Ovary (tissue), 9 donors: Measurements from ENCODE around the gene TMEM140. TPM values are rescaled to one million over a fixed set of nuclear protein-coding genes. Genes with fewer than 3 reads are reported as not detected.
A peak's percentile ranks its signal among the peaks of the same experiment; 100 is the strongest.

ENCODE experiments used
- DNase-seq, 5 donors: peaks; one replicate each; pipeline ENCODE4 v3.0.0-alpha.2; 2019 to 2020
- H3K27ac ChIP-seq, 2 donors: fragments of 200-600 bp; one replicate each; pipeline versions ENCODE4 v1.5.1 to v1.8.0; 2019 to 2022
- H3K27me3 ChIP-seq: fragments of 200-600 bp; one replicate; pipeline ENCODE4 v1.8.0; 2022
- H3K36me3 ChIP-seq: fragments of 200-600 bp; sonication (generic); one replicate; pipeline ENCODE4 v1.5.1; 2019
- H3K4me1 ChIP-seq: one replicate; pipeline ENCODE4 v1.8.1; 2013; ENCODE audit warnings: mild to moderate bottlenecking, moderate library complexity; ENCODE audit not compliant: insufficient read depth
- H3K4me3 ChIP-seq: fragments of 200-600 bp; sonication (generic); one replicate; pipeline ENCODE4 v1.5.1; 2017
- H3K9me3 ChIP-seq, 2 donors: fragments of 200-600 bp in 1 of 2; sonication (generic) in 1 of 2; one replicate each; pipeline versions ENCODE4 v1.5.1 to v1.8.1; 2013 to 2019; ENCODE audit warnings: mild to moderate bottlenecking in 1 of 2, moderate library complexity in 1 of 2
- CTCF ChIP-seq, 3 donors: fragments of 450-650 bp in 2 of 3; fragments of 200-600 bp in 1 of 3; IDR thresholded peaks; one replicate each; pipeline versions ENCODE4 v1.5.1 to v1.8.0; 2016 to 2022; ENCODE audit warnings: antibody characterized with exemption in 3 of 3, mild to moderate bottlenecking in 1 of 3
- EP300 ChIP-seq: sonication (generic); formaldehyde crosslinking; IDR thresholded peaks from one replicate; pipeline ENCODE4 v1.6.1; 2017; ENCODE audit warnings: antibody characterized with exemption
- POLR2A ChIP-seq: fragments of 450-650 bp; IDR thresholded peaks from one replicate; pipeline ENCODE4 v1.6.1; 2017; ENCODE audit warnings: antibody characterized with exemption, mild to moderate bottlenecking, moderate library complexity
- WGBS, 3 donors: extraction: QIAGEN DNeasy Blood & Tissue Kit in 1 of 3; methylation state at CpG; one replicate each; pipeline versions ENCODE4 v1.1.5 to v1.1.7; 2013 to 2017; 5-methylcytosine and 5-hydroxymethylcytosine counted together
- intact Hi-C, 4 donors: fragments of 100-400 bp; cut with DNase I; formaldehyde crosslinking; loops; one replicate each; pipeline versions ENCODE4 v1.11.0 to v1.15.1; 2022 to 2023
- polyA plus RNA-seq, 2 donors: library from polyadenylated mRNA; stranded (reverse); fragments of 200-250 nt in 1 of 2; fragments of 350-450 nt in 1 of 2; fragmentation: Illumina TruSeq in 1 of 2; extraction: RNeasy Lipid Tissue Mini Kit (QIAGEN cat#74804) in 1 of 2; gene quantifications; one replicate each; pipeline ENCODE4 v1.2.3, GENCODE V29; 2013 to 2014
- total RNA-seq, 7 donors: library from RNA; depleted of rRNA in 2 of 7; stranded (reverse); fragments of >200 nt in 2 of 7; fragmentation: NEBNext Ultra II Directional in 3 of 7; extraction: Animal tissue kit (Norgen Biotek cat#: 25700) in 3 of 7; gene quantifications; one replicate each; pipeline versions ENCODE4 v1.1.0 to v1.2.4, GENCODE V29; 2016 to 2023
- donor health status: DM: no; HTN: no; CAD: no; lungs with moderate emphysema.
- donor health status: DM: no; HTN: no; CAD: no.
- donor health status: Bipolar disorder and iron deficiency.
- donor health status: DM: yes; HTN: yes; CAD: no.
- donor health status: DM: no; HTN: no; CAD: no.
- donor health status: DM: yes; HTN: yes; CAD: no.

TMEM140 gene
- total and polyA plus RNA-seq, 9 donors: 5.9 to 25.0 (median 8.5) TPM

- H3K4me3 ChIP-seq: no peak overlapping the region
- no peaks in the 10 kb centered on the region for H3K4me1 ChIP-seq
- H3K36me3 ChIP-seq: no peaks in the 10 kb centered on the region
- WGBS, 3 donors: 91 to 95% (median 94%) methylated on average over 7 of the region's 7 CpGs
- no peaks in the 10 kb centered on the region for H3K9me3 ChIP-seq
- intact Hi-C loops: loop anchor here in 2 of 4 donors (5.0 kb wide), 1 partner anchor 488 kb away; no protein-coding TSS in a partner anchor
- DNase-seq: peak in 1 of 5 donors; percentile 6
- no peak overlapping the region for H3K27ac ChIP-seq
- no peaks in the 10 kb centered on the region for H3K27me3 ChIP-seq
- TF ChIP-seq CTCF (IDR thresholded peaks at IDR 0.05) (no peak), EP300 (no peak), POLR2A (no peak)
These were observed 27.1 kb downstream of the TMEM140 start for GRCh38 chr7:135174941-135175340.

GRCh38 chr7:135175931-135176330, 28.1 kb downstream of the TMEM140 start:
- no peak overlapping the region for H3K27ac ChIP-seq
- H3K4me1 ChIP-seq: no peaks in the 10 kb centered on the region
- H3K27me3 ChIP-seq: no peaks in the 10 kb centered on the region
- H3K36me3 ChIP-seq: no peaks in the 10 kb centered on the region
- H3K4me3 ChIP-seq: no peak overlapping the region
- WGBS, 3 donors: 89 to 94% (median 89%) methylated on average over 6 of the region's 6 CpGs
- H3K9me3 ChIP-seq: no peaks in the 10 kb centered on the region
- intact Hi-C loops: no loop called here
- DNase-seq: no peak
- TF ChIP-seq EP300 (no peak), POLR2A (no peak), CTCF (IDR thresholded peaks at IDR 0.05) (no peak)

GRCh38 chr7:135177028-135177696, 29.3 kb downstream of the TMEM140 start:
- Histone ChIP-seq H3K4me3 (no peak overlapping the region), H3K27ac (no peak overlapping the region), H3K27me3 (no peaks in the 10 kb centered on the region), H3K9me3 (no peaks in the 10 kb centered on the region), H3K4me1 (no peaks in the 10 kb centered on the region), H3K36me3 (no peaks in the 10 kb centered on the region)
- TF ChIP-seq CTCF (IDR thresholded peaks at IDR 0.05): no peak
- DNase-seq: no peak
- intact Hi-C loops: no loop called here
- WGBS, 3 donors: 92 to 95% (median 94%) methylated on average over 9 of the region's 9 CpGs

- H3K9me3 ChIP-seq: no peaks in the 10 kb centered on the region
- 89 to 95% (median 91%) methylated on average over 13 of the region's 13 CpGs for WGBS, 3 donors
- H3K4me1 ChIP-seq: no peaks in the 10 kb centered on the region
- no peak for DNase-seq
- no peak for TF ChIP-seq CTCF (IDR thresholded peaks at IDR 0.05)
- H3K27ac ChIP-seq: no peak overlapping the region
- H3K36me3 ChIP-seq: no peaks in the 10 kb centered on the region
- H3K4me3 ChIP-seq: no peak overlapping the region
- H3K27me3 ChIP-seq: no peaks in the 10 kb centered on the region
- intact Hi-C loops: no loop called here
These were observed 30.5 kb downstream of the TMEM140 start for GRCh38 chr7:135178364-135178763.
